Suppressor macrophage treated with lipopolysaccharide for 1 hour (primary cell): ENCODE measurements around the gene IPPK.
"Not testable (repeated sequence)": the region's sequence is repeated elsewhere in the genome, so short reads cannot be mapped to it uniquely, and the experiment has no call there.

Source experiments
- DNase-seq, 3 donors: peaks; one replicate each; pipeline ENCODE4 v3.0.0-alpha.2; 2020 to 2022

IPPK gene

DNA sequence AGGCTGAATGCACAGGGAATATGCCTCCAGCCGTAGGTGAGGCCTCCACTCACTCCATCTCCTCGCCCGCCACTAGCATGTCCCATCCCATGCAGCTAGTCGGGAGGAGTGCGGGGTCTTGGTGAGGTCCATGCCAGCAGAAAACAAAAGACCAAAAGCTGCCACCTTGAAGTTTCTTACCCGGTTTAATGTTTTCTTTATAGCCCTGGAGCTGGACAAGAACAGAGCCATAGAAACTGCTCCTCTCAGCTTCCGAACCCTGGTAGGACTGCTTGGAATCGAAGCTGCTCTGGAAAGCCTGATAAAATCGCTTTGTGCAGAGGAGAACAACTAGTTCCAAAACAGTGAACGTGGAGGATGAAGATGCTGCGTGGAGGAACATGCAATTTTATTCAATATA is 57.1 kb downstream of the IPPK start:
- DNase-seq = no peak

DNA sequence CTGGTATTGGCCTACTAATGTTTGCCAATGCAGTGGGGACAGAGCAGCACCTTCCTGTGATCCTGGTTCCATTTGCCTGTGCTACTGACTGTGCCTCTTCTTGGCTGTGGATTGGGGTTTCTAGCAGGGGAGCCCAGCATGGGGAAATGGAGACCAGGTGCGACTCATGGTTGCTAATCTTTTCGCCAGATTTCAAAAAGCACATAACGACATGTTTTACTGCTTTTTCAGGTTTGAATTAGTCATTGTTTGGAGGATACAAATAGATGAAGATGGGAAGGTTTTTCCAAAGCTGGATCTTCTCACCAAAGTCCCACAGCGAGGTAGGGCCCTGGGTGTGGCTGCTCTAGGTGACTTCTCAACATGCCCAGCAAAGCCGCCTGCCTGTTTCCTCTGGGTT is 57.6 kb downstream of the IPPK start:
- no peak for DNase-seq

DNA sequence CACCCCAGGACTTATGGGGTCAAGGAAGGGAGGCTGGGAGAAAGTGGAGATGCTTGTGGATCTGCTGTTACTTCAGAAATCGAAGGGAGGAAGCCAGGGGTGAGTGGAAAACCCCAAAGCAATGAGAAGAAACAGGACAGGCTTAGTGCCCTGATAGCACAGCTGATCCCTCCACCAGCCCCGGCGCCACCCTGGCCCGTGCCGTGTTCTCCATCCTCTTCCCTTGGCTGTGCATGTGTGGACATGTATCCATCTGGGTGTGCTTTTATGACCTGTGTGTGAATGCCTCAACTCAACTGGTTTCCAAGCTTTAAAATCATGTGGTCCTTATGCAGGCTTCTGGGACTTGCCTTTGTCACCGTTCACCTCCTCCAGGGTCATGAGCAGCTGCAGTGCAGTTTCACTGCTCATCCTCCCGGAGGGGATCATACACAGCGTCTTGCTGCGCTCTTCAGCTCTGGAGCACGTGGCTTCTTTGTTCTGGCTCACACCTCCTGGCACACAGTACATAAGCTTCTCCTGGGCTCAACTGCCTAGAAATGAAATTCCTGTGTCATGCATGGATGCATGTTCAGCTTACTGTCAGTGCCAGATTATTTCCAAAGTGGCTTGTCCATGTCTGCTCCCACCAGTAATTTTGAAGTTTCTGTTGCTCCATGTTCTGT is 58.2 kb downstream of the IPPK start:
- DNase-seq = no peak

DNA sequence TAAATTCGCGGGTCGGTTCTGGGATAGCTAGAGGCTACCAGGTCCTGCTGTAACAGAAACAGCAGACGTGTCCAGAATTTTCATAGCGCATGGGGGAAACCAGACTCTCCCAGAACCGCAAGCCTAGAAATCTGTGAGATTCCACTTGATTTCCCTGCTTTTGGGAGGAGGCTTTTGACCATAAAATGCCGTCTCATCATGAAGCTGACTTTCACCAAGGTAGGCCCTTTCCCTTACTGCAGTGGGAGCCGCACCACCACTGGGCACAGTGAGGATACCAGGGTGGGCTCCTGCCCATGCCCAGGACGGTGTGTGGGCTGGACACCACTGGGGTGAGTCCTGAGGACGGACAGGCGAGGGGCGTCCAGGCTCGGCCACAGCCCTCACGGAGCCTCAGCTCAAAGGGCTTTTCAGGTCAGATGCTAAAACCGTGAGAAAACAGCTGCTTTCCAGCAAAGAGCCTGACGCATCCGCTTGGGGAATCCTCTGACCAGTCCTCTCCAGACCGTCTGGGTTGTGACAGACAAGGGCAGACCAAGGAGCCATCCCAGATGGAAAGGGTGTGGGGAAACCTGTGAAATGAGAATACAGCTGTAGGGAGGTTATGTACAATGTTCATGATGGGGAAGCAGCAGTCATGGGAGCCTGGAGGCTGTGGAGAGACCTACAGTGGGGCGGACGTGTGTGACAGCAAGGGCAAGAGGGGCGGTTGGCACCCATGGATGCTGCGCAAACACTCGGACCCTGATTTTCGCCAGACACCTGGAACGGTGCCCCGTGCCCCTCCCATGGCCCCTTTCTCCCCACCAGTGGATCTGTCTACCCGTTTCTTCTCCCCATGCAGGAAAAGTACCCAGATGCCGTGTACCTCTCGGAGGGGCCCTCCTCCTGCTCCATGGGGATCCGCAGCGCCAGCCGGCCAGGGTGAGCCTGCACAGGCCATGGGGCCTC is 59.2 kb downstream of the IPPK start:
- no peak for DNase-seq

DNA sequence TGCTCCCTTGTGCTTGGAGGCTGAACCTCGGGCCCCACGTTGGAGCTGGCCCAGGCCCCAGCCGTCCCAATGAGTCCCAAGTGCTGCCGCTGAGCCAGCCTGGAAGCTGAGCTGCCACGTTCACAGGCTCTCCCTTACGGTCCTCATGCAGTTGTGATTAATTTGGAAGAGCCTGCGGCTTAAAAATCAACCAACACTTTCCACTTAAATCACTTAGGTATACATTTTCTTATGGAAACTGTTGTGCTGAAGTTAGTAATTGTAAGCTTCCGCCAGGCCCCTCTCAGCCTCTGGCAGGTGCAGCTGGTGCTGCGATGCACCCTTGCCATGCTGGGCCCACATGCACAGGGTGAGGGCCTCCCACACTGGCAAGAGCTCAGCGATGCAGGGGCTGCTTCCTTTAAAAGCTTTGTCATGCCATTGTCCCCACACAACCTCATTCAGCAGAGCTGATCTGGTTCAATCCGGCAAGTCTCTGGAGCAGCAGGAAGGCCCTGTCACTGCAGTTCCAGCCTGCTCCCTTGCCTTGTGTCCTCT is 61.0 kb downstream of the IPPK start:
- DNase-seq = no peak

DNA sequence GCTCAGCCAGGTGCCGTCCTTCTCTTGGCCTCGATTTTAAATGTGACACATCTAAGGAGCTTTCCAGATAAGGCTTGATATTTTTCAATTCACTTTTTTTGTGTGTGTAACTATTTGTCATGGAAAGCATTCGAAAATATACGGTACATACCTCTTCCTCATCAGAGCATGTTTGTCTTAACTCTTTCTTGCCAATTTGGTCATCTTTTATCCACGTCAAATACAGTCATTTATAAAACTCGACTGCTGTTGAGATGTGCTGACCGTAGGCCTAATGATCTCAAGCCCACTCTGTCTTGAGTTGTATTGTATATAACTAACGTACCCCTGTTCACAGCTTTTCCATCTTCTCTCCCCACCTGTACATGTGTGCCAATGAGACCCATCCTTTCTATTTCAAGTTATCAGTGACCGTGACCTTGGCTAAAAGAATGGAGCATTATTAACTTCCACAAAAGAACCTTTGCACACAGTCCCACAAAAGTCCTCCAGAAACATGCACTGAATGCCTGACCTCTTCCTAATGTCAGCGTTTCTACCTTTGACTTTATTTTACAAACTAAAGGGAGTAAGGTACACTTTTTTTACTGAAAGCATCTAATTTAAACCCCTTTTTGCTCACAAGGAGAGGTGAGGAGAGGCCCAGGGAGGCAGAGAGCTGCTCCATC is 61.6 kb downstream of the IPPK start:
- no peak for DNase-seq

DNA sequence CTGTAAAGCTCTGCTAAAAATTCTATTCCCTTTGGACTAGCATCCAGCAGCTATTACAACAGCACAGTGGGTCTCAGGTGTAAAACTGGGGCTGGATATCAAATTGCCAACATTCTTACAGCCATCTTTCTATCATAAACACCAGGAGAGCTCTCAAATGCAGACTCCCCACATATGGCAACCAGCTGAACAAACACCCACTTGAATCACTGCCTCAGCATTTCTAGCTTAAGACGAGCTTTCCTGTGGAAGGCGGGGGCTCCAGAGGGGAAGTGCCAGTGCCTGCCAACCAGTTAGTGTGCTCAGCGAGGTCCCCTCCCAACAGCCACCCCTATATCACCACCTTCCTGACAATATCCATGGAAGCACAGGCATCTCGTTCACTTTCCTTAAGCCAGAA is 62.2 kb downstream of the IPPK start:
- no peak for DNase-seq

DNA sequence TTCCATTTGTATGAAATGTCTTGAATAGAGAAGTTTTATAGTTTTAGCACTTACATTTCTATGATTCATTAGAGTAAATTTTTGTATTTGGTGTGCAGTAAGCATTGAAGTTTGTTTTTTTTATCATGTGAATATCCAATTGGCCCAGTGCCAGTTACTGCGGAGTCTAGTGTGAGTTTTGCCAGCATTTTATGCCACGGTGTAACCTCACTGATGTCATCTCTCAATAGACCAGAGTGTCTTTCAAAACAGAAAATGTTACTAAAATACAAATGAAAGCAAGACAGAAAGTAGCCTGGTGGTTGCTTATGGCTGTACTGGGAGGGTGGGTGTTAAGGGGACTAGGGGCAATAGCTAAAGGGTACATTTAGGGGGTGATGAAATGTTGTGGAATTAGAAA is 62.8 kb downstream of the IPPK start:
- DNase-seq = no peak

DNA sequence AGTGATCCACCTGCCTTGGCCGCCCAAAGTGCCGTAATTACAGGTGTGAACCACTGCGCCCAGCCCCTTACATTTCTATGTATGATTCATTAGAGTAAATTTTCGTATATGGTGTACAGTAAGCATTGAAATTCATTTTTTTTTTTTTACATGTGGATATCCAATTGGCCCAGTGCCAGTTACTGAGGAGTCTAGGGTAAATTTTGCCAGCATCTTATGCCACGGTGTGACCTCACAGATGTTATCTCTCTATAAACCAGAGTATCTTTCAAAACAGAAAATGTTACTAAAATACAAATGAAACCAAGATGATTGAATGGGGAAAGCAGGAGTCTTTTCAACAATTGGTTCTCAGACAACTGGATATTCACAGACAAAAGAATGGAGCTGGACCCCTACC is 64.7 kb downstream of the IPPK start:
- no peak for DNase-seq

DNA sequence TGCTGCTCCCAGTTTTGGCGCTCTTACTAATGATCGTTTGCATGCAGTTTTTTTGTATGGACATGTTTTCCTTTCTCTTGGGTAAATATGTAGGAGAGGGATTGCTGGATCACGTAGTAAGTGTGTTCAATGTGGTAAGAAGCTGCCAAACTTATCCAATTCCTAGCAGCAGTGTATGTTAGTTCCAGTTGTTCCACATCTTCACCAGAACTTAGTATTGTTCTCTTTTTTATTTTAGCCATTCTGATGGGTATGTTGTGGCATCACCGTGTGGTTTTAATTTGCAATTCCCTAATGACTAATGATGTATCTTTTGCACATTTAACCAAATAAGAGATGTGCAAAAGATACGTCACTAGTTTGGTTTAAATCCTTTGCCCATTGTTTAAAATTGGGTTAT is 65.9 kb downstream of the IPPK start:
- no peak for DNase-seq

DNA sequence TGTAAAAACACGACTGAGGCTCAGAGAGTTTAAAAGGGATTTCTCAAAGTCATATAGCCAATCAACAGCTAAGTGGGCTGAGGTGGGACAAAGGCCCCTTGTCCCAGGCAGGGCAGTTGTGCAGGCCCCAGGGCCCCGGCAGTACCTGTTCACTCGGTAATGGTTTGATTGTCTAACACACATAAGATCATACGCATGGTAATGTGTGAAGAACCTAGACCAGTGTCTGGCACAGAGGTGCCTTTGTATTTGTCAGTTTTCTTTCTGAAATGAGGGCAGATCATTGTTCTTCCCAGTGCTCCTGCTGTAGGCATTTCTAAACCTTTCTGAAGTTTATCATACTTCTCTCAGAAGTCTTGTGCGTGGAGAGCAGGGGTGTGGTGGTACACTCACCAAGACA is 66.8 kb downstream of the IPPK start:
- no peak for DNase-seq

DNA sequence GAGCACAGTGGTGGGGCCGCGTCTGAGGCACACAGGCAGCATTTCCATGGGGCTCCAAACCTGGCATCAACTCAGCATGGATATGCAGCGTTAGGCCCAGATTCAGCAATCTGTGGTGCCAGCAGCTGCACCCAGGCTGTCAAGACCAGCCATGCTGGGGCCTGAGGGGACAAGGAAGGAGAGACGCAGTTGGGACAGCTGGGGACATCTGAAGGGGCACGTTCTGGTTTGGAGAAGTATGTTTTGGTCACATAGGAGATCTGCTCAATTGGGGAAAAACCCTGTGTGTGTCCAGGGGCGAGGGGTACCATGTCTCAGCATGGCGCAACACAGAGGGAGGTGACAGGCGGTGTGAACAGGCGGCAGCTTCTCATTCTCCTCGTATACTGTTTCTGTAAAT is 67.5 kb downstream of the IPPK start:
- DNase-seq = no peak

DNA sequence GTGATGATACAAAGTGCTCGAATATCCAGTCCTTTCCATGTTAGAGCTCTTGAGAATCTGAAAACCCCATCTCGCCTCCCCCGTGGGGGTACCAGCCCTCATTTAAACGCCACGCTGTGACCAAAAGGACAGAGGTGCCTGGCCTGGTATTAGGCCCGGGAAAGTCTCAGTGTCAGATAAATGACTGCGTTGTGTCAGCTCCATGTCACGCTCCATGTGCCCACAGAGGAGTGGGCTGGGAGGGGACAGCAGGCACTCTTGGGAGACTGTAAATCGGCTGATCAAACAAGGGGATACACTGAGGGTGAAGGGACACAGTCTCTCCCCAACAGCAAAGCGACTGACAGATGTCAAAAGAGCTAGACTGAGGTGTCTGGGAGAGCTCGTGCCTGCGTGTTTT is 68.5 kb downstream of the IPPK start:
- DNase-seq = no peak

DNA sequence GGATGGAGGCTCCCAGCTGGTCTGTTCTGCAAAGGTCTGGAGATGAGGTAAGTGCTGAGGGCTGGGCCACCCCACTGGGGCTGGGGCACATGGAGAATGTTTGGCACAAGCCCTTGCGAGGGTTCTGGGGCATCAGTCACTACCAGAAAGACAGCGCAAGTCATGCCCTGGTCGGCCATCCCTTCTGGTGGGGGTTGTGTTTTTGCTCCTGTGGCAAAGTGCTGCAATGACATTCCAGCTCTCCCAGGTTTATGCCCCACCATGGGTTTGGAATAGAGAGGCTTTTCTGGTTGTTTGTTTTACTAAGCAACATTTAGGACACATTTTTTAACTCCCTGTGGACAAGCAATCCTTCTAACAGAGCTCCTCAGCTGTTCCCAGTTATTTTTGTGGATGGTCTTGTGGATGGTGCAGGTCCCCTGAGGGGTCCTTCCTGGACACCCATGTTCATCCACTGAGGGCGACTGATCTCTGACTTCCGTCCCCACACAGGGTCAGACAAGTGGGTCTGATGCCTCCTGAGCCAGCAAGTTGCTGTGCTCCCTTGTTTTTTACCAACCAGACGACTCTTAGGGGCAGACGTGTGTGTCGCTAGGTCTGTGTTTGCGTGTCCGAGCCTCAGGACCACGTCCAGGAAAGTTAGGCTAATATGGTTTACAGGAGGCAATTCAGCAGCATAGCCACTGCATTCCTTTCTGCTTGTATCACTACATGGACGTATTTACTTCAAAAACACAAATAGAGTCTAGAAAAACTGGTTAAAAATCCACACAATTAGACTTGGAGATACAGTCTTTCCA is 69.3 kb downstream of the IPPK start:
- no peak for DNase-seq

DNA sequence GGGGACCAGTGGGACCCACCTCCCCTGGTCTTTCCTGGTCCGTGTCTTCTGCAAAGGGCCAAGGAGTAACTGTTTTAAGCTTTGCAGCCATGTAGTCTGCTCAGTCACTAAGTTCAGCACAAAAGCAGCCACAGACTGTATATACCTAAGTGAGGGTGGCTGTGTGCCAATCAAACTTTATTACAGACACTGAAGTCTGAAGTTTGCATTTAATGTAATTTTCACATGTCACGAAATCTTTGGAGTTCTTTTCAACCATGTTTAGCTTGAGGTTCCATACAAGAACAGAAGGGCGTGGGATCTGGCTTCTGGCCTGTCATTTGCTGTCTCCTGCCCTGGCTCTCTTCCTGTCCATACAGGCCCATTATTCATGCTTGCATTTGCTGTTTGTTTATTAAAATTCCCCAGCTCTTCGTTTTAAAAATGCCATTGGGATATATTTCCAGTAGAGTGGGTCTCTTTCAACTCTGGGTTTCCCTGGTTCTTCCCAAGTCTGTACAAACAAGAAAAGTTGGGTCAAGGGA is 69.9 kb downstream of the IPPK start:
- DNase-seq = no peak

DNA sequence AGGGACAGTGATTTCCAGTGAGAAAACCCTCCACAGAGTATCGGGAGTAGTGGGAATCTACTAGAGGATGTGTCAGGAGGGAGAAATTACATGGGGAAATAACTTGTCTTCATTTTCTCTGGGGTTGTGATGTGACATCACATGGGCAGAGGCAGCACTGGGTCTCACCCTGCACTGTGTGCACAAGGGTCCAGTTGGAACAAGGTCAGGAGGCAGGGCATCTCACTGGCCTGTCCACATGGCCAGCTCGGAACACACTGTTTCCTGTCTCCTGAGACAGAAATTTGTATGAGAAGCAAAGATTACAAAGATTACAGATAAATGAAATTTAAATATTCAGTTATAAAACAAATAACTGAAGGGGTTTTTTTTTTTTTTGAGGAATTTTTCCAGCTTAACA is 71.5 kb downstream of the IPPK start:
- no peak for DNase-seq

DNA sequence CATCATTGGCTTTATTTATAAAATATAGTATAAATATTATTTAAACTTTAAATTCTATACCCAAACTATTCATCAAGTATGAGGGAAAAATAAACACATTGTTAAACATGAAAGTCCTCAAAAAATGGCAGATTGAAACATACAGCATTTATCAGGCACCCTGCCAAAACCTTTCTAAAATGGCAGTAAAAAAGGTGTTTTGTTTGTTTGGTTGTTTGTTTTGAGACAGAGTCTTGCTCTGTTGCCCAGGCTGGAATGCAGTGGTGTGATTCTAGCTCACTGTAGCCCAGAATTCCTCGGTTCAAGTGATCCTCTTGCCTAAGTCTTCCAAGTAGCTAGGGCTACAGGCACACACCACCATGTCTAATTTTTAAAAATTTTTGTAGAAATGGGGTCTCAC is 74.0 kb downstream of the IPPK start:
- no peak for DNase-seq

DNA sequence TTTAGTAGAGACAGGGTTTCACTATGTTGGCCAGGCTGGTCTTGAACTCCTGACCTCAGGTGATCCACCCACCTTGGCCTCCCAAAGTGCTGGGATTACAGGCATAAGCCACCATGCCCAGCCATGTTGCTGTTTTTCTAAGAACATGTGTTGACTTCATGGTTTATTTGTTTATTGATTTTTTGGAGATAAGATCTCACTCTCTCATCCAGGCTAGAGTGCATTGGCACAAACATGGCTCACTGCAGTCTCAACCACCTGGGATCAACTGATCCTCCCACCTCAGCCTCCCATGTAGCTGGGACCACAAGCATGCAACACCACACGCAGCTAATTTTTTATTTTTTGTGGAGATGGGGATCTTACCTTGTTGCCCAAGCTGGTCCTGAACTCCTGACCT is 74.9 kb downstream of the IPPK start:
- DNase-seq = not testable (repeated sequence)

DNA sequence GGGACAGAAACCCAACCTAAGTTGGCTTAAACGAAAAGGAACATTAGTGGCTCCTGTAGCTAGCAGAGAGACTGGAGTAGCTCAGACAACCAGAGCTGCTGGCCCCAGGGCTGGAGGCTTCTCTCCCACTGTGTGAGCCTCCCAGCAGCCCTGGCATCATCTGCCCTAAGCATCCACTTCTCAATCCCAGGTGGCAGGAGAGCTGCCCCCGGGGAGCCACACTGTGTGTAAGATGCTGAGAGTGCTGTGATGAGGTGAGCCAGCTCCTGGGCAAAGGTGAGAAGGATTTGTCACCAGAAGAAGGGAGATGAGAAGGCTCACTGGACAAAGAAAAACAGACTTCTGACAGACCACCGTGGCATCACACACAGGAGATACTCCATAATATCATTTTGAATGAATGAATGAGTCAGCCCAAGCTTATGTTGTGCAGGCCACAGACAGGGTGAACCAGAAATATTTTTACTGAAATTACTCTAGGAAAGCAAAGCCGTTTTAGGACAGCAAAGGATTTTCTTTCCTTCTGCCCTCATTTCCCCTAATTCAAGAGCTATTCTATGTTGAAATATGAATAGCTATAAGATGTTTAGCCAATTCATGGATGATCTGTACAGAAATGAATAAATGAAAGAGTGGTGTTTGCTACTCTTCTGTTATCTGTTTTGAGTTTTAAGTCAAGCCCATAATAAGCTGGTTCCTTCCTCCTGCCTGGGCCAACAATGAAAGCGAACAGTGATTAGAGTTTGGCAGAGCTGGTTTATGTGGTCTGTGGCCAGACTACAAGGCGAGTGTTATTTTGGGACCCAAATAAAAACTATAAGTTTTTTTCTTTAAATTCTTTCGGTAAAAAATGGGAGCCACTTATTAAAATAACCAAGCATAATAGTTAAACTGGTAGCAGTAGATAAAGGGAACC is 76.7 kb downstream of the IPPK start:
- no peak for DNase-seq

DNA sequence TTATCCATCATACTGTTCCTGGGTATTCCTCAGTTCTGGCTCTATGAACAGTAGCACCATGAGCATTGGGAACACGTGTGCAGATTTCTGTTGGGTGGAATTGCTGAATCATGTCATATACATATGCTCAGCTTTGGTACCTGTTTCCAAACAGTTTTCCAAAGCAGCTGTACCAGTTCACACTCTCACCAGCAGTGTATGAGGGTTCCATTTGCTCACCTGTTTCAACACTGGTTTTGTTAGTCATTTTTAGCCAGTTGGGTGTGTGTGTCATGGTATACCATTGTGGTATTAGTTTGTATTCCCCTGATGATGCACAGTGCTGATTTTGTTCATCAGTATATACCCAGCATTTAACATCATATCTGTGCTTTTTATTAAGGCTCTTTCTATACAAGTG is 77.4 kb downstream of the IPPK start:
- no peak for DNase-seq

DNA sequence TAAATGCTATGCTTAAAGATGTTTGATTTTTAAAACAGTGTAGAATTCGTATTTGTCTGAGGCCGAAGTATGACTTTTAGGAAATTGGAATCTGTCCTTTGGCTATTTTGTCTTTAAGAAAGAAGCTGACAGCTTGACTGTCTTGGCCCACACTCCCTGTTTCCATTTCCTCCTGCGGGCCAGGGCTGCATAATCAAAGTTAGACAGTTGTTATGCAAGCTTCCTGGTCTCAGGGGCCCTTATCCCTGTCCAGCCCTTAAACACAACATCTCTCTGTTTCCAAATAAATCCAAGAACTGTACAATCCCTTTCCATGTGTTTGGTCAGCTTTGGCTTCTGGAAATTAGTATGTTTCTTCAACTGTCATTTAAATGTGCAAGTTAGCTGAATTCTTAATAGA is 79.6 kb downstream of the IPPK start:
- DNase-seq = peak in 2 of 3 donors; percentile 27 to 44
